SU-DHL-6 (cell line): ENCODE results near the gene TBC1D22A.

ENCODE experiments used
- H2AFZ ChIP-seq: fragments of 200-600 bp; sonication (generic); 2 replicates; pipeline ENCODE4 v1.6.1; 2014; ENCODE audit warnings: low read depth, mild to moderate bottlenecking, moderate library complexity, mixed read lengths, antibody characterized with exemption, low read length; ENCODE audit not compliant: severe bottlenecking
- H3F3A ChIP-seq: fragments of 200-600 bp; shearing (Covaris generic); 2 replicates; pipeline ENCODE4 v1.6.0; 2016; ENCODE audit warnings: antibody characterized with exemption, mild to moderate bottlenecking; ENCODE audit not compliant: insufficient read depth
- H3K27ac ChIP-seq: fragments of 200-600 bp; sonication (generic); 2 replicates; pipeline ENCODE4 v1.5.1; 2016; ENCODE audit warnings: low read depth, mild to moderate bottlenecking, low read length, moderate library complexity, mixed read lengths
- H3K27me3 ChIP-seq: fragments of 200-600 bp; sonication (generic), shearing (Covaris generic); 2 replicates; pipeline ENCODE4 v1.6.0; 2014; ENCODE audit warnings: mild to moderate bottlenecking, low read length
- H3K36me3 ChIP-seq: fragments of 200-600 bp; sonication (generic); 2 replicates; pipeline ENCODE4 v1.6.1; 2014; ENCODE audit warnings: mild to moderate bottlenecking, low read length, mixed read lengths
- H3K4me2 ChIP-seq: fragments of 300-600, 200-600 bp; shearing (Covaris generic), sonication (generic); 2 replicates; pipeline ENCODE4 v1.6.0; 2014; ENCODE audit warnings: low read length, low read depth, mild to moderate bottlenecking; ENCODE audit not compliant: poor library complexity, severe bottlenecking
- H3K4me3 ChIP-seq: fragments of 200-600 bp; sonication (generic); 2 replicates; pipeline ENCODE4 v1.5.1; 2014; ENCODE audit warnings: antibody characterized with exemption, low read length, mild to moderate bottlenecking, mixed read lengths; ENCODE audit not compliant: insufficient read depth, poor library complexity, severe bottlenecking
- H3K79me2 ChIP-seq: fragments of 200-600 bp; sonication (generic); 2 replicates; pipeline ENCODE4 v1.6.1; 2014; ENCODE audit warnings: mild to moderate bottlenecking, low read length, moderate library complexity; ENCODE audit not compliant: insufficient read depth
- H3K9ac ChIP-seq: fragments of 200-600 bp; sonication (generic); 2 replicates; pipeline ENCODE4 v1.7.0; 2014; ENCODE audit warnings: mild to moderate bottlenecking, low read length
- H3K9me2 ChIP-seq: fragments of 200-600 bp; sonication (generic); replicated peaks from 2 replicates; pipeline ENCODE4 v1.6.1; 2014; ENCODE audit warnings: low read length; ENCODE audit not compliant: insufficient read depth
- H3K9me3 ChIP-seq: fragments of 200-600 bp; sonication (generic); 2 replicates; pipeline ENCODE4 v1.6.1; 2014; ENCODE audit warnings: low read length, mixed read lengths; ENCODE audit not compliant: insufficient read depth
- H4K20me1 ChIP-seq: fragments of 200-600 bp; sonication (generic); 2 replicates; pipeline ENCODE4 v1.6.1; 2014; ENCODE audit warnings: low read depth, mild to moderate bottlenecking, antibody characterized with exemption, low read length, moderate library complexity, mixed read lengths
- EZH2phosphoT487 ChIP-seq: fragments of 200-600 bp; sonication (generic), shearing (Covaris generic); conservative IDR thresholded peaks from 2 replicates; pipeline ENCODE4 v1.6.1; 2018; ENCODE audit warnings: mild to moderate bottlenecking, antibody characterized with exemption, low read length, moderate library complexity, mixed read lengths
- TF ChIP-seq, protein P1 (sequence below): fragments of 200-600 bp; sonication (generic); IDR thresholded peaks from one replicate; pipeline ENCODE4 v1.5.1; 2017; ENCODE audit warnings: antibody characterized with exemption, mild to moderate bottlenecking, low read length, moderate library complexity; ENCODE audit not compliant: insufficient read depth, poor library complexity, severe bottlenecking

Gene TBC1D22A

DNA sequence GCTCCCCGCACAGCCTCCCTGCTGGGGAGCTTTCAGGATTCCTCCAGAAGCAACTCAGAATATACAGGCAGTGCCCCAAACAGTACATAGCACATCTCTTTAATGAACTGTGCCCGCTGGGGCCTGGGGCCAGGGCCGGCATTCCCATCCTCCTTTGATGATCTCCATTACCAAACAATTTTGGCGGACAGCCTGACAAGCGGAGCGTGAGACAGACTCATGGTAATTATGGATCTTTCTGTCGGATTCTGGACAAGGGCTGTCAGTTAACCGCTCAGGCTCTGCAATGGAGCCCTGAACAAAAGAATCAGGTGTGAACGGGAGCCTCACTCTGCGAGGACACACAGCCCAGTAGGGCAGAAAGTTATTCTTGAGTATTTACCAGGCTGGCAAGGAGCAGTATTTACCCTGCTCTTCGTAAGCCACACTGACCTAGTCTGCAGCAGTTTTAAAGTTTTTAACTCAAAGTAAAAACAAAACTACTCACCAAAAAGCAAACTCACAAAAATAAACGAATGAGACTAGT is 174.0 kb downstream of the TBC1D22A start:
- Histone ChIP-seq H3K27me3 (no peaks in the 10 kb centered on the region), H2AFZ (no peak overlapping the region), H3K4me2 (no peak overlapping the region), H3K36me3 (peaks cover 3% of the 10 kb centered on the region; the same call in 1 of the 2 replicates), H3K9ac (no peak overlapping the region), H3K4me3 (no peak overlapping the region), H4K20me1 (no peaks in the 10 kb centered on the region), H3F3A (0 out of 2 replicates have a peak, but pooled peaks cover 3% of the 10 kb centered on the region), H3K9me3 (no peaks in the 10 kb centered on the region), H3K79me2 (no peaks in the 10 kb centered on the region), H3K27ac (no peak overlapping the region), H3K9me2 (no peaks in the 10 kb centered on the region)
- TF ChIP-seq, protein P1, sequence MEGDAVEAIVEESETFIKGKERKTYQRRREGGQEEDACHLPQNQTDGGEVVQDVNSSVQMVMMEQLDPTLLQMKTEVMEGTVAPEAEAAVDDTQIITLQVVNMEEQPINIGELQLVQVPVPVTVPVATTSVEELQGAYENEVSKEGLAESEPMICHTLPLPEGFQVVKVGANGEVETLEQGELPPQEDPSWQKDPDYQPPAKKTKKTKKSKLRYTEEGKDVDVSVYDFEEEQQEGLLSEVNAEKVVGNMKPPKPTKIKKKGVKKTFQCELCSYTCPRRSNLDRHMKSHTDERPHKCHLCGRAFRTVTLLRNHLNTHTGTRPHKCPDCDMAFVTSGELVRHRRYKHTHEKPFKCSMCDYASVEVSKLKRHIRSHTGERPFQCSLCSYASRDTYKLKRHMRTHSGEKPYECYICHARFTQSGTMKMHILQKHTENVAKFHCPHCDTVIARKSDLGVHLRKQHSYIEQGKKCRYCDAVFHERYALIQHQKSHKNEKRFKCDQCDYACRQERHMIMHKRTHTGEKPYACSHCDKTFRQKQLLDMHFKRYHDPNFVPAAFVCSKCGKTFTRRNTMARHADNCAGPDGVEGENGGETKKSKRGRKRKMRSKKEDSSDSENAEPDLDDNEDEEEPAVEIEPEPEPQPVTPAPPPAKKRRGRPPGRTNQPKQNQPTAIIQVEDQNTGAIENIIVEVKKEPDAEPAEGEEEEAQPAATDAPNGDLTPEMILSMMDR, result no peak
- TF ChIP-seq EZH2phosphoT487, result no peak

GRCh38 chr22:46937185-46937584 is 174.7 kb downstream of the TBC1D22A start:
- Histone ChIP-seq H3K27ac (no peak overlapping the region), H3K79me2 (no peaks in the 10 kb centered on the region), H3K27me3 (no peaks in the 10 kb centered on the region), H3K9me3 (no peaks in the 10 kb centered on the region), H3K4me3 (no peak overlapping the region), H3F3A (0 out of 2 replicates have a peak, but pooled peaks cover 3% of the 10 kb centered on the region), H3K4me2 (no peak overlapping the region), H3K36me3 (peaks cover 3% of the 10 kb centered on the region; the same call in 1 of the 2 replicates), H3K9ac (no peak overlapping the region), H3K9me2 (no peaks in the 10 kb centered on the region), H4K20me1 (no peaks in the 10 kb centered on the region), H2AFZ (no peak overlapping the region)
- TF ChIP-seq, protein P1, result no peak
- no peak for TF ChIP-seq EZH2phosphoT487

DNA sequence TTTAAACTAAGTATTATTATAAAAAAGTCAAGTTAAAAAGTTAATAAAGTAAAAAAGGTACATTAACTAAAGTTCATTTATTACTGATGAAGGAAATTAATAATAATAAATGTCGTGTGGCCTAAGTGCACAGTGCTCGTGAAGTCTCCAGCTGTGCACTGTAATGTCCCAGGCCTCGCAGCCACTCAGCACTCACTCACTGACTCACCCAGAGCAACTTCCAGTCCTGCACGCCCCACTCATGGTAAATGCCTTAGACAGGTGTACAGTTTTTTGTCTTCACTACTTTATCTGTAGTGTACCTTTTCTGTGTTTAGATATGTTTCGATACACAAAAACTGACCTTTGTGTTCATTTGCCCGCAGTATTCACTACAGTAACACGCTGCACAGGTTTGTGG is 175.5 kb downstream of the TBC1D22A start:
- Histone ChIP-seq H3K4me2 (no peak overlapping the region), H3K9ac (no peak overlapping the region), H3K36me3 (peaks cover 3% of the 10 kb centered on the region; the same call in 1 of the 2 replicates), H3F3A (0 out of 2 replicates have a peak, but pooled peaks cover 3% of the 10 kb centered on the region), H3K27ac (no peak overlapping the region), H3K79me2 (no peaks in the 10 kb centered on the region), H3K9me2 (no peaks in the 10 kb centered on the region), H4K20me1 (no peaks in the 10 kb centered on the region), H3K9me3 (no peaks in the 10 kb centered on the region), H2AFZ (no peak overlapping the region), H3K4me3 (no peak overlapping the region), H3K27me3 (no peaks in the 10 kb centered on the region)
- TF ChIP-seq, protein P1, result no peak
- TF ChIP-seq EZH2phosphoT487, result no peak
